ENCODE measurements around the gene FOCAD.

- no peak for TF ChIP-seq CTCF (IDR thresholded peaks at IDR 0.05; ENCODE audit: insufficient read depth, low read depth, low read length)
- no peak for TF ChIP-seq EZH2 (IDR thresholded peaks at IDR 0.05; ENCODE audit: insufficient read depth, low read length)
Measured at GRCh38 chr9:20634895-20635294, 49.2 kb upstream of the FOCAD start.
